HG03575 (cell line): ENCODE data around the gene BCAN.
"Not testable (repeated sequence)": the region's sequence is repeated elsewhere in the genome, so short reads cannot be mapped to it uniquely, and the experiment has no call there.

Experiments used
- ATAC-seq: cut with Tn5 transposase; IDR thresholded peaks from one replicate; pipeline ENCODE4 v1.9.1; 2021; ENCODE audit not compliant: unreplicated experiment, insufficient number of reproducible peaks, low FRiP score; ENCODE audit errors: extremely low read depth

BCAN gene

GRCh38 chr1:156610072-156610471 is 31.8 kb upstream of the BCAN start:
- not testable (repeated sequence) for ATAC-seq

GRCh38 chr1:156612666-156613065 is 29.3 kb upstream of the BCAN start:
- ATAC-seq, result no peak

GRCh38 chr1:156615946-156616345 is 26.0 kb upstream of the BCAN start:
- ATAC-seq, result no peak

GRCh38 chr1:156616463-156616862 is 25.5 kb upstream of the BCAN start:
- ATAC-seq, result no peak

- no peak for ATAC-seq
Measured at GRCh38 chr1:156618853-156619581, 22.9 kb upstream of the BCAN start, which contains the start of gene HAPLN2. Gene HAPLN2, plus strand, starts transcription at chr1:156619415. Its CDS starts 4,076 bp downstream, at chr1:156623491.

- ATAC-seq, result no peak
Measured at GRCh38 chr1:156619582-156619955, 22.3 kb upstream of the BCAN start.

- no peak for ATAC-seq
Measured at GRCh38 chr1:156622581-156623297, 19.2 kb upstream of the BCAN start.

- no peak for ATAC-seq
Measured at GRCh38 chr1:156623946-156624813, 17.7 kb upstream of the BCAN start.

GRCh38 chr1:156624814-156625435 is 17.0 kb upstream of the BCAN start:
- ATAC-seq, result no peak

GRCh38 chr1:156625436-156626078 is 16.4 kb upstream of the BCAN start:
- ATAC-seq, result no peak

- ATAC-seq, result no peak
Measured at GRCh38 chr1:156626079-156626438, 15.9 kb upstream of the BCAN start.

GRCh38 chr1:156627313-156627880 is 14.5 kb upstream of the BCAN start:
- no peak for ATAC-seq

- no peak for ATAC-seq
Measured at GRCh38 chr1:156629823-156630449, 12.0 kb upstream of the BCAN start.

- not testable (repeated sequence) for ATAC-seq
Measured at GRCh38 chr1:156631152-156631551, 10.8 kb upstream of the BCAN start.

GRCh38 chr1:156632355-156632754 is 9.6 kb upstream of the BCAN start:
- no peak for ATAC-seq

GRCh38 chr1:156638189-156638985 is 3.5 kb upstream of the BCAN start:
- no peak for ATAC-seq

- no peak for ATAC-seq
Measured at GRCh38 chr1:156639601-156640101, 2.3 kb upstream of the BCAN start.
